SIG-M5 (cell line): ENCODE measurements around the gene BDH1.
"Not testable (repeated sequence)": the region's sequence is repeated elsewhere in the genome, so short reads cannot be mapped to it uniquely, and the experiment has no call there.

Experiments
- DNase-seq: peaks from one replicate; lab custom pipeline; 2025; lab: John Stamatoyannopoulos, UW

Gene BDH1

GRCh38 chr3:197487911-197488391, 67.8 kb downstream of the BDH1 start:
- no peak for DNase-seq

DNA sequence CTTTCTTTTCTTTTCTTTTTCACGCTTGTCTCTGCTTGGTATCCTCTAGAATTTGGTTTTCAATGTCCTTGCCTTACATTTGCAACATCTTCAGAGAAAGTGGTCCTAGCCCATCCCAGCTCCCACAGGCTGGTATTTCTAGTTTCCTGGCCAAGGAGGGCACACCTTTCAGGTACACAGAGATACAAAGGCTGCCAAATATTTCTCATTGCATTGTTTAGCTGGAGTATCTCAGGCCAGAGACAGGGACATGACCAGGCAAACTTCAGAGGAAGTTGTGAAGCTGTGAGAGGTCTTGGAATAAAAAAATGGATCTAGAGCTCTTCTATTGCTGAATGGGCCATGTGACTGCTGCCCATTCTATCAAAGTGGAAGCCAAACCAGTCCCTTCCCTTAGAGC, 68.9 kb downstream of the BDH1 start:
- no peak for DNase-seq

- DNase-seq, result no peak
Measured at GRCh38 chr3:197485143-197485542, 70.6 kb downstream of the BDH1 start.

GRCh38 chr3:197484204-197484901, 71.4 kb downstream of the BDH1 start:
- no peak for DNase-seq

- no peak for DNase-seq
Measured at GRCh38 chr3:197482001-197482400, 73.8 kb downstream of the BDH1 start.

GRCh38 chr3:197480320-197480719, 75.4 kb downstream of the BDH1 start:
- no peak for DNase-seq

GRCh38 chr3:197478746-197479668, 76.8 kb downstream of the BDH1 start:
- DNase-seq, result no peak

DNA sequence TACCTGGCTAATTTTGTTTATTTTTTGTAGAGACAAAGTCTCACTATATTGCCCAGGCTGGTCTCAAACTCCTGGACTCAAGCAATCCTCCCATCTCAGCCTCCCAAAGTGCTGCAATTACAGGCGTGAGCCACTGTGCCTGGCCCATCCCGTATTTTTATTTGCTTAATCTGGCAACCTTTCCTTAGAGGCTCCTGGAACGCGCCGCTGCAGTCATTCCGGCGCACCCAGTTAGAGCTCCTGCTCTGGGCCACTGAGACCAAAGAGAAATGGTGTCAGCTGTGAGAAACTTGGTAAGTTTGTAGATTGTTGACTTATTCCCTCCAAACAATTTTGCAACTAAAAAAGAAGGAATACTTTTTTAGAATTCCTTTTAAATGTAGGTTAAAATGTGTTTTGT, 78.0 kb downstream of the BDH1 start:
- DNase-seq, result not testable (repeated sequence)

- no peak for DNase-seq
Measured at GRCh38 chr3:197475997-197476525, 79.7 kb downstream of the BDH1 start.

- no peak for DNase-seq
Measured at GRCh38 chr3:197475514-197475913, 80.3 kb downstream of the BDH1 start.

GRCh38 chr3:197472151-197472550, 83.6 kb downstream of the BDH1 start:
- no peak for DNase-seq

- DNase-seq, result no peak
Measured at GRCh38 chr3:197471221-197472010, 84.4 kb downstream of the BDH1 start.

DNA sequence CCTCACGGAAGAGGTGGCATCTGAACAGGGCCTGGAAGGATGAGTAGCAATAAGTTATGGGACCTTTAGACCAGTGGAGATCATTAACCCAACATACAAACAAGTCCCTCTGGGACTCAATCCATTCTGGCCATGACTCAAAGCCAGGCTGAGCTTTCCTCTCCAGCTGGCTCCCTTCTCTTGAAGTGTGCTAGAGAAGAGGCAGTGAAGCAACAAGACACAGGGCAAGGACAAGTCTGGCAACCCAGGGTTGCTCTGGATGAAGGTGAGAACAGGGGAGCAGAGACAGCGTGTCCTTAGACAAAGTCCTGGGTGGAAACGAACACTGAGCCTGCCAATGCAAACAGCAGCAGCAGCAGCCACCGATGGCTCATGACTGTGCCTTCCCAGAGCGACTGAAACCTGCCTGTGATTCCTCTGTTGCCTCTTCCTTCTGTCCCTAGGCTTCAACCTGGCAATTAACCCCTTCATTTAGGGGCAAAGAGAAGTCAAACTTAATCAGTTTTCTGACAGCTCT, 86.8 kb downstream of the BDH1 start:
- DNase-seq, result no peak

GRCh38 chr3:197468167-197468566, 87.6 kb downstream of the BDH1 start:
- DNase-seq, result no peak

GRCh38 chr3:197466586-197467399, 89.0 kb downstream of the BDH1 start:
- no peak for DNase-seq

DNA sequence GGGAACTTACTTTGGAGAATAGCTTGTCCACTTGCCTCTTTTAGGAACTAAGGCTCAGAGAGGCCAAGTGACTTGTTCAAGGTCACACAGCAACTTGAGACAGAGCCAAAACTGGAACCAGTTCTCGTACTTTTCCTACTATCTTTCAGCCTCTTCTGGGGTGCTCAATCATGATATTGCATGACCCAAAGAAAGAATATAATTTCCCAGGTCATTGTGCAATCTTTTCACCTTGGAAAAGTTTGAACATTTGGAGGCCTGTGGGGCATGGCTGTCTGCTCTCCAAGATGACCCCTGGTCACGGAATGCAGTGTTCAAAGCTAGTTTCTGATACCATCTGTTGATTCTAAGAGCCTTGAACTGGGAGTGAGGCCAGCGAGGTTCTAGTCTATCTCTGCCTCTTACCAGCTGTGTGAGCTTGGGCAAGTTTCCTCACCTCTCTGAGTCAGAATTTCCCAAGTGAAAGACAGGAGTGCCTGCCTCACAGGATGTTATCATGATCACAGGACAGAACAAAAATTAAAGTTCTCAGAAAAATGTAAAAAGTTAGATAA, 89.7 kb downstream of the BDH1 start:
- no peak for DNase-seq

DNA sequence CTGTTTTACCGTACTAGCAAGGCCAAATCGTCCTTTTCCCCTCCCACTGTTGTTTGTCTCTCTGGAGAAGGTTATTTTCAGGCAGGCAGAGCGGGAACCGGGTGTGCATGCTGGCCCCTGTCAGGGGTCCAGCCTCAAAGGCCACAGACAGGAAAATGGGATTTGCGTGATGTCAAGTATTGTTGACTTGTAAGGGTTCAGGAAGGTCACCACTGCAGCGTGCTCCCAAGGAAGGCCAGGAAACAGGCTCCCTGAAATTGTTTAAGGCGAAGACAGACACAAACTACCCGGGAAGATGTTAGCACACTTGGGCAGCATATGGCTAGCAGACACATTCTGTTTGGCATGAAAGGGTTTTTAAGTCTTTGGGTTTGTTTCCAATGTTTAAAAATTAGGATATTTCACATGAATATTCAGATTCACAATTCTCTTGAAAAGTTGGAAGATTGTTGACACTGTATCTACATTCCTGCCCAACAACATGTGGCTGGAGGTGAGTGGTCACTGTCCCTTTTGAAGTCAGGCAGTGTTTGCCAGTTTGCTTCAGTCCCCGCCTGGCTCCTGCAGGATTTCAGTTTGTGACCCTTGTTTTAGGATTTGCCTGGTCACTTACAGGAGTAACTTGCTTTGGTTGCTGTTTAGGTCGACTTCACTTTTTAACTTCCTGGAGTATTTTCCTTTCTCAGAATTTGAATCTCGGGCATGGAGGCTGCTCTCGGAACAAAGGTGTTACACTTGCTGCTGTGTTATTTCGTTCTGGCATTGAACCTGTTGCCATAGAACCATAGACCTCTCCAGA, 90.4 kb downstream of the BDH1 start:
- DNase-seq, result no peak

DNA sequence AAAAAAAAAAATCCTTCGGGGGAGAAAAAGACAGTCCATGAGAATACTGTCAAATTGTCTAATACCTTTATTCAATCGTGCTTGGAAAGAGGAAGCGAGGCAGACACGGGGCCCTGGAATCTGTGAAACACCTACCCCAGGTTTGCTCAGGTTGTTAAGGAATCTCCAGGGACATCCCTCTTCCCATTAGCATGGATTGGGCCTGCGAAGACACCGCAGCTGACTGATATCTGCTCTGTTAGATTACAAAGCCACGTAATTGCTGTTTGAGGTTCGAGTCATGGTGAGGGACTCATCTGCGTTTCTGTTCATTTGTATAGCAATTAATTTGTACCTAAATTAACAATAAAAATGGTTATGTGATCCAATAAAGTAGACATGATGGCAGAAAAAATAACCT, 91.0 kb downstream of the BDH1 start:
- DNase-seq, result no peak

GRCh38 chr3:197463279-197463678, 92.5 kb downstream of the BDH1 start:
- no peak for DNase-seq

- no peak for DNase-seq
Measured at GRCh38 chr3:197462808-197463207, 93.0 kb downstream of the BDH1 start.
